Upper lobe of left lung (tissue), 6 donors: ENCODE results near the gene CACHD1. TPM values are rescaled to one million over a fixed set of nuclear protein-coding genes. Genes with fewer than 3 reads are reported as not detected.

Source experiments
- ATAC-seq, 2 donors: fragments of 200-7000 bp; cut with Tn5 transposase; one replicate each; pipeline ENCODE4 v1.9.1; 2022; ENCODE audit warnings: mild to moderate bottlenecking in 2 of 2, moderate library complexity in 2 of 2; ENCODE audit not compliant: low FRiP score in 2 of 2
- DNase-seq, 2 donors: peaks; one replicate each; pipeline ENCODE4 v3.0.0-alpha.2; 2019 to 2020
- H3K27ac ChIP-seq, 4 donors: fragments of 200-600 bp; sonication (generic); one replicate each; pipeline ENCODE4 v1.5.1; 2016 to 2019
- H3K27me3 ChIP-seq, 4 donors: fragments of 200-600 bp; sonication (generic); one replicate each; pipeline ENCODE4 v1.5.1; 2017 to 2019
- H3K36me3 ChIP-seq, 4 donors: fragments of 200-600 bp; sonication (generic); one replicate each; pipeline ENCODE4 v1.5.1; 2016 to 2019
- H3K4me1 ChIP-seq, 4 donors: fragments of 200-600 bp; sonication (generic); one replicate each; pipeline ENCODE4 v1.5.1; 2018 to 2019
- H3K4me3 ChIP-seq, 4 donors: fragments of 200-600 bp; sonication (generic); one replicate each; pipeline ENCODE4 v1.5.1; 2017 to 2019; ENCODE audit warnings: mild to moderate bottlenecking in 2 of 4, moderate library complexity in 1 of 4
- H3K9me3 ChIP-seq, 4 donors: fragments of 200-600 bp; sonication (generic); one replicate each; pipeline ENCODE4 v1.5.1; 2018 to 2019
- EP300 ChIP-seq, 4 donors: sonication (generic); formaldehyde crosslinking; IDR thresholded peaks; one replicate each; pipeline ENCODE4 v1.5.1; 2017; ENCODE audit warnings: antibody characterized with exemption in 4 of 4, control low read depth in 2 of 4
- POLR2A ChIP-seq, 4 donors: fragments of 450-650 bp; IDR thresholded peaks; one replicate each; pipeline ENCODE4 v1.5.1; 2016 to 2017; ENCODE audit warnings: antibody characterized with exemption in 4 of 4, mild to moderate bottlenecking in 2 of 4
- POLR2AphosphoS5 ChIP-seq, 2 donors: sonication (generic); formaldehyde crosslinking; IDR thresholded peaks; one replicate each; pipeline ENCODE4 v1.5.1; 2017; ENCODE audit warnings: antibody characterized with exemption in 2 of 2
- WGBS, 2 donors: methylation state at CpG; one replicate each; pipeline ENCODE4 v1.1.5; 2017 to 2018; 5-methylcytosine and 5-hydroxymethylcytosine counted together
- total RNA-seq, 6 donors: library from RNA; depleted of rRNA in 4 of 6; stranded (reverse); fragments of >200 nt in 4 of 6; gene quantifications; one replicate each; pipeline versions ENCODE4 v1.1.0 to v1.2.1, GENCODE V29; 2016 to 2021
- TF ChIP-seq, protein P1 (sequence below), 6 experiments: fragments of 450-650 bp in 4 of 6; fragments of 200-600 bp in 2 of 6; sonication (generic) in 2 of 6; IDR thresholded peaks; one replicate each; pipeline ENCODE4 v1.5.1; 2016 to 2019; ENCODE audit warnings: antibody characterized with exemption in 6 of 6
- donor health status: DM: no; HTN: no; CAD: no; lungs with moderate emphysema.
- donor health status: DM: no; HTN: yes; CAD: no; lungs with severe emphysema.

Gene CACHD1
- total RNA-seq, 6 donors from 2014 or later, result 7.3 to 26.3 (median 22.9) TPM

DNA sequence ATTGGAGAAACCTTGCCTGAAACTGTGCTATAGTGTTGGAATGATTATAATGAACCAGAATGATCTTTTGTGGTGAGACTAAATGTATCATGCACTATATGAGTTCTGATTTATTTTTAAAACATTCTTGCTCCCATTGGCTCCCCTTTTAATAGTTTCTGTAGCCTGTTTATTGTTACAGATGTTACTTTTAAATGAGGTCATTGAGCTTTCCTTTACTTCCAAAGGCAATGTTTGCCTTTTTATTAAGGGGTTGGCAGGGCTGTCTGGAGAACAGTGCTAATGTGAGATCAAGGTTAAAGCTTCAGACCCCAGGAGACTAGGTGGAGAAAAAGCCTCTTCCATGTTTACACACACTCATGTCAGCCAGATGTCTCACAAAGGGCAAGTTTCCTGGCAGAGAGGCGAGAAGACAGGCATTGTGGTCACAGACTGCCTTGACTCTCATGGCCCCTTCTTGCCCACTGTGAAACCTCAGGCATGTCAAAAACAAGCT is 154.3 kb downstream of the CACHD1 start:
- no peak overlapping the region for H3K4me3 ChIP-seq
- TF ChIP-seq POLR2AphosphoS5 (IDR thresholded peaks at IDR 0.05) (no peak), POLR2A (IDR thresholded peaks at IDR 0.05) (no peak), EP300 (IDR thresholded peaks at IDR 0.05) (no peak)
- TF ChIP-seq, protein P1, sequence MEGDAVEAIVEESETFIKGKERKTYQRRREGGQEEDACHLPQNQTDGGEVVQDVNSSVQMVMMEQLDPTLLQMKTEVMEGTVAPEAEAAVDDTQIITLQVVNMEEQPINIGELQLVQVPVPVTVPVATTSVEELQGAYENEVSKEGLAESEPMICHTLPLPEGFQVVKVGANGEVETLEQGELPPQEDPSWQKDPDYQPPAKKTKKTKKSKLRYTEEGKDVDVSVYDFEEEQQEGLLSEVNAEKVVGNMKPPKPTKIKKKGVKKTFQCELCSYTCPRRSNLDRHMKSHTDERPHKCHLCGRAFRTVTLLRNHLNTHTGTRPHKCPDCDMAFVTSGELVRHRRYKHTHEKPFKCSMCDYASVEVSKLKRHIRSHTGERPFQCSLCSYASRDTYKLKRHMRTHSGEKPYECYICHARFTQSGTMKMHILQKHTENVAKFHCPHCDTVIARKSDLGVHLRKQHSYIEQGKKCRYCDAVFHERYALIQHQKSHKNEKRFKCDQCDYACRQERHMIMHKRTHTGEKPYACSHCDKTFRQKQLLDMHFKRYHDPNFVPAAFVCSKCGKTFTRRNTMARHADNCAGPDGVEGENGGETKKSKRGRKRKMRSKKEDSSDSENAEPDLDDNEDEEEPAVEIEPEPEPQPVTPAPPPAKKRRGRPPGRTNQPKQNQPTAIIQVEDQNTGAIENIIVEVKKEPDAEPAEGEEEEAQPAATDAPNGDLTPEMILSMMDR (IDR thresholded peaks at IDR 0.05), result no peak
- ATAC-seq (peak in 1 of 2 donors; percentile 79), DNase-seq (no peak)
- H3K4me1 ChIP-seq, result peaks cover 0 to 12% (median 6%) of the 10 kb centered on the region in 4 donors
- H3K27ac ChIP-seq, result no peak overlapping the region
- no peaks in the 10 kb centered on the region for H3K27me3 ChIP-seq
- 29 to 54% methylated on average over 1 of the region's 1 CpG for WGBS, 2 donors
- no peaks in the 10 kb centered on the region for H3K36me3 ChIP-seq
- H3K9me3 ChIP-seq, result no peaks in the 10 kb centered on the region

DNA sequence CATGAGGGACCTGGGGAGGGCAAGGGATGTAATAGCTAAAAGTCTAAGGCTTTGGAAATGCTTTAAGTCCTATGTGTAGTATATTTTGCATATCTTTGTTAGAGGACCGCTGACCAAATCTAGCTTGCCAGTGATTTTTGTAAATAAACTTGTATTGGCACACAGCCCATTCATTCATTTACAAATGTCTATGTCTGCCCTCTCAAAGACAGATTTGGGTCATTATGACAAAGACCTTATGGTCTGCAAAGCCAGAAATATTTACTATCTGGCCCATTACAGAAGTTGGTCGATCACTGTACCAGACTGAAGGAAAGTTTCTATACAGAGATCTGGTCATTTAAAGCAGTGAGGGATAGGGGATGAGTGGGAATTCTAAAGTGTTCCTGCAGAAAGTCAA is 154.9 kb downstream of the CACHD1 start:
- no peak for DNase-seq
- Histone ChIP-seq H3K4me1 (peaks cover 0 to 12% (median 6%) of the 10 kb centered on the region in 4 donors), H3K9me3 (no peaks in the 10 kb centered on the region), H3K4me3 (no peak overlapping the region), H3K36me3 (no peaks in the 10 kb centered on the region), H3K27me3 (no peaks in the 10 kb centered on the region), H3K27ac (no peak overlapping the region)
- peak in 1 of 2 donors; percentile 5 for ATAC-seq
- TF ChIP-seq EP300 (IDR thresholded peaks at IDR 0.05), result no peak
- TF ChIP-seq, protein P1 (IDR thresholded peaks at IDR 0.05), result no peak
- TF ChIP-seq POLR2A (IDR thresholded peaks at IDR 0.05), result no peak
- no peak for TF ChIP-seq POLR2AphosphoS5 (IDR thresholded peaks at IDR 0.05)
- 51 to 52% methylated on average over 2 of the region's 2 CpGs for WGBS, 2 donors

DNA sequence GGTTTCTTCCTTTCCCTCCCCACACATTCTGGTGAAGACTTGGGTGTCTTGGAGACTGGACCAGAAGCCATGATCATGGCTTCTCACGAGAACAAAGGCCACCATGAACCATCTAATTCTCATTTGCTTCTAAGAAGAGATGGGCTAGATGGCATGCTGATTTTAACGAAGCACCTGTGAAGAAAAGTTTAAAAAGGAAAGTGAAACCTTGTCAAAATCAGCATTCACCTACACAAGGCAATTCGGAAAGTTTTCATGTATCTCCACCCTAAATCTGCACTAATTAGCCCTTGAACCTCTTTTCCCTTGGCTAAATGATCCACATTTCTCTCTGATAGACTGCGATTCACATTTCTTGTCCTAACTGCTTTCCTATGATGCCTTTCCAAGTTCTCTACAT is 160.7 kb downstream of the CACHD1 start:
- Histone ChIP-seq H3K4me1 (no peaks in the 10 kb centered on the region), H3K9me3 (no peaks in the 10 kb centered on the region), H3K4me3 (no peak overlapping the region), H3K36me3 (peaks cover 0 to 12% (median 0%) of the 10 kb centered on the region in 4 donors), H3K27ac (no peak overlapping the region), H3K27me3 (no peaks in the 10 kb centered on the region)
- WGBS, 2 donors, result 86 to 89% methylated on average over 4 of the region's 4 CpGs
- no peak for TF ChIP-seq POLR2AphosphoS5 (IDR thresholded peaks at IDR 0.05)
- no peak for TF ChIP-seq POLR2A (IDR thresholded peaks at IDR 0.05)
- TF ChIP-seq, protein P1 (IDR thresholded peaks at IDR 0.05), result no peak
- TF ChIP-seq EP300 (IDR thresholded peaks at IDR 0.05), result no peak
- ATAC-seq (no peak), DNase-seq (no peak)

DNA sequence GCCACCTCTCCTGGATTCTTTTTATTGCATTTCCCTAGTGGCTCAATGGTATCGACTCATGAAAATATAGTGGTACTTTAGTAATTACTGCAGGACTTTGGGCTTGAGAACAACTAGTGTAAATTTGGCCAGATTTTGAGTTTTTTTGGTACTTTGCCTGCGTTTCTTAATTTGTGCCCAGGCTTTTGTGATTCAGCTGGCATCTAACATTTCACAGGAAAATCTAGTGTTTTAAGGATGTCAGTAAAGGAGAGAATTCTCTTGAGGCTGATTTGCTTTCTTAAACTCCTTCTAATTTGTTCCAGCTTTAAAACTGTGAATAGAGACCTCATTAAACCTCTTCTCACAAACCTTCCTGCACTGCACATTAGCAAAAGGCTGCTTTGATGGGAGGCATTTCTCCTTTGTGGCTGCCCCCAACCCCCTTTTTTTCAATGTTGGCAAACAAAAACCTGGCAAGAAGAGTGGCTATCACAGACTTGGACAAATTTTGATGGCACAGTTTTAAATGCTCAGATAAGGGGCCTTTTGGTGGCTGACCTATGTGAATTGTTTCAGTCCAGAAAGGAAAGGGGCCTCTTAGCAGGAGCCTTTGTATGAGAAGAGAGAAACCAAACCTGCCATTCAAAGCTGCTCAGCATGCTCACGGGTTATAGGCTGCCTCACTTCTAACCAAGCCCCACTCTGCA is 161.6 kb downstream of the CACHD1 start:
- no peak overlapping the region for H3K27ac ChIP-seq
- H3K36me3 ChIP-seq, result peaks cover 0 to 12% (median 0%) of the 10 kb centered on the region in 4 donors
- H3K4me3 ChIP-seq, result no peak overlapping the region
- no peaks in the 10 kb centered on the region for H3K4me1 ChIP-seq
- DNase-seq (no peak), ATAC-seq (no peak)
- 71 to 76% methylated on average over 2 to 3 of the region's 3 CpGs for WGBS, 2 donors
- H3K9me3 ChIP-seq, result no peaks in the 10 kb centered on the region
- no peaks in the 10 kb centered on the region for H3K27me3 ChIP-seq
- TF ChIP-seq POLR2A (IDR thresholded peaks at IDR 0.05), result no peak
- TF ChIP-seq, protein P1 (IDR thresholded peaks at IDR 0.05), result no peak

DNA sequence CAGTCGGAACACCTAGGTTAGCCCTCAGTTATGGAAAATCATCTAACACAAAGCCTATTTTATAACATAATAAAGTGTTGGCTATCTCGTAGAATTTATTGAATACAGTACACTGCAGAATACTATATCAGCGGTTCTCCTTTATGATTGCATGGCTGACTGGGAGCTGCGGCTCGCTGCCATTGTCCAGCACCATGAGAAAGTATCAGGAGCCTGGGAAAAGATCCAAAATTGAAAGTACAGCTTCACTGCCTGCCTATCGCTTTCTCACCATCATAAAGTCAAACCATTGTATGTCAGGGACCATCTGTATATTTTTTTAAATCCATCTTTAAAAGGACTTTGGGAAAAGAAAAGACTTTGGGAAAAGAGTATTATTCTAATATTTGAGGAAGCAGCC is 163.0 kb downstream of the CACHD1 start:
- Histone ChIP-seq H3K36me3 (peaks cover 0 to 12% (median 0%) of the 10 kb centered on the region in 4 donors), H3K27ac (no peak overlapping the region), H3K27me3 (no peaks in the 10 kb centered on the region), H3K4me3 (no peak overlapping the region), H3K4me1 (no peaks in the 10 kb centered on the region), H3K9me3 (no peaks in the 10 kb centered on the region)
- TF ChIP-seq, protein P1 (IDR thresholded peaks at IDR 0.05), result no peak
- TF ChIP-seq EP300 (IDR thresholded peaks at IDR 0.05) (no peak), POLR2A (IDR thresholded peaks at IDR 0.05) (no peak), POLR2AphosphoS5 (IDR thresholded peaks at IDR 0.05) (no peak)
- WGBS, 2 donors, result 93 to 94% methylated on average over 6 of the region's 6 CpGs
- ATAC-seq (no peak), DNase-seq (no peak)
